Keratinocyte (primary cell): Measurements from ENCODE around the gene SELENOS. TPM values are rescaled to one million over a fixed set of nuclear protein-coding genes. Genes with fewer than 3 reads are reported as not detected.

Source experiments
- DNase-seq: peaks from one replicate; pipeline ENCODE4 v3.0.0-alpha.2; 2011; ENCODE audit warnings: low read depth, missing footprints, low spot score
- FAIRE-seq: peaks from 2 replicates; lab custom pipeline; 2011; peaks lifted over from hg19 to GRCh38; lab: Jason Lieb, UNC
- H2AFZ ChIP-seq: 2 replicates; pipeline ENCODE4 v1.6.0; 2012; ENCODE audit warnings: low read length, control low read depth, inconsistent platforms; ENCODE audit not compliant: control insufficient read depth
- H3K27ac ChIP-seq: 2 replicates; pipeline ENCODE4 v1.5.1; 2011; ENCODE audit warnings: low read length; ENCODE audit not compliant: control insufficient read depth, insufficient read depth
- H3K27me3 ChIP-seq: 3 replicates; pipeline ENCODE4 v1.6.0; 2011; ENCODE audit warnings: low read length; ENCODE audit not compliant: control insufficient read depth, insufficient read depth; ENCODE audit errors: extremely low read depth
- H3K36me3 ChIP-seq, 2 experiments: 2 replicates in 1 of 2; 3 replicates in 1 of 2; pipeline ENCODE4 v1.5.1; 2011; ENCODE audit warnings: low read length in 2 of 2, mild to moderate bottlenecking in 1 of 2; ENCODE audit not compliant: control insufficient read depth in 2 of 2, insufficient read depth in 2 of 2; ENCODE audit errors: extremely low read depth in 1 of 2
- H3K4me1 ChIP-seq: 3 replicates; pipeline ENCODE4 v1.5.1; 2011; ENCODE audit warnings: low read length; ENCODE audit not compliant: control insufficient read depth, insufficient read depth; ENCODE audit errors: extremely low read depth
- H3K4me2 ChIP-seq: 3 replicates; pipeline ENCODE4 v1.6.0; 2011; ENCODE audit warnings: low read depth, low read length; ENCODE audit not compliant: control insufficient read depth, insufficient read depth; ENCODE audit errors: extremely low read depth
- H3K4me3 ChIP-seq, 3 experiments: fragments of 200-600 bp in 1 of 3; sonication (generic) in 1 of 3; 2 replicates in 2 of 3; 3 replicates in 1 of 3; pipeline ENCODE4 v1.5.1; 2011 to 2016; ENCODE audit warnings: low read length in 3 of 3, mild to moderate bottlenecking in 3 of 3, control low read depth in 2 of 3, inconsistent platforms in 1 of 3, low read depth in 1 of 3, mixed read lengths in 1 of 3, mixed run types in 1 of 3, moderate library complexity in 1 of 3; ENCODE audit not compliant: control insufficient read depth in 2 of 3, insufficient read depth in 2 of 3; ENCODE audit errors: extremely low read depth in 1 of 3
- H3K79me2 ChIP-seq: 2 replicates; pipeline ENCODE4 v1.6.0; 2012; ENCODE audit warnings: low read length; ENCODE audit not compliant: control insufficient read depth, insufficient read depth
- H3K9ac ChIP-seq: 3 replicates; pipeline ENCODE4 v1.6.0; 2011; ENCODE audit warnings: low read length; ENCODE audit not compliant: control insufficient read depth, insufficient read depth; ENCODE audit errors: extremely low read depth
- H3K9me1 ChIP-seq: 3 replicates; pipeline ENCODE4 v1.6.0; 2011; ENCODE audit warnings: low read length; ENCODE audit not compliant: control insufficient read depth, insufficient read depth; ENCODE audit errors: extremely low read depth
- H3K9me3 ChIP-seq: 2 replicates; pipeline ENCODE4 v1.5.1; 2012; ENCODE audit warnings: low read depth, low read length; ENCODE audit not compliant: control insufficient read depth
- H4K20me1 ChIP-seq: 3 replicates; pipeline ENCODE4 v1.6.0; 2011; ENCODE audit warnings: low read length; ENCODE audit not compliant: control insufficient read depth, insufficient read depth; ENCODE audit errors: extremely low read depth
- EZH2 ChIP-seq: IDR thresholded peaks from one replicate; pipeline ENCODE4 v1.6.1; 2012; ENCODE audit warnings: inconsistent platforms, mild to moderate bottlenecking, low read length, moderate library complexity
- dilution Hi-C: fragments of 300-500 bp; cut with MboI; formaldehyde crosslinking; loops from one replicate; pipeline ENCODE4 v1.7.0; 2020; ENCODE audit warnings: low sequenced_read_pairs; ENCODE audit not compliant: extremely low pct_ligation_motif_present
- polyA plus RNA-seq, 5 experiments: library from polyadenylated mRNA; depleted of rRNA in 3 of 5; stranded (reverse) in 3 of 5; stranded (forward) in 1 of 5; unstranded in 1 of 5; fragments of >200 nt; gene quantifications; 1 replicate in 1 of 5; 2 replicates in 3 of 5; 3 replicates in 1 of 5; pipeline versions ENCODE4 v1.2.1 to v1.2.3, GENCODE V29; 2011 to 2012; ENCODE audit warnings: missing spikeins in 2 of 5, low read depth in 1 of 5, low replicate concordance in 1 of 5
- TF ChIP-seq, protein P1 (sequence below), 3 experiments: IDR thresholded peaks in 1 of 3; conservative IDR thresholded peaks in 1 of 3; optimal IDR thresholded peaks in 1 of 3; 2 replicates in 2 of 3; 3 replicates in 1 of 3; pipeline versions ENCODE3 to v1.5.1; 2011; ENCODE audit warnings: low read length in 3 of 3, mild to moderate bottlenecking in 3 of 3, moderate library complexity in 2 of 3, control low read depth in 1 of 3, inconsistent platforms in 1 of 3; ENCODE audit not compliant: insufficient read depth in 2 of 3; ENCODE audit errors: extremely low read depth in 1 of 3

The SELENOS gene
- polyA plus RNA-seq, 1 donor (not counting 4 experiments of a cell fraction or from before 2014, with no cell fraction given): 82.2 TPM

DNA sequence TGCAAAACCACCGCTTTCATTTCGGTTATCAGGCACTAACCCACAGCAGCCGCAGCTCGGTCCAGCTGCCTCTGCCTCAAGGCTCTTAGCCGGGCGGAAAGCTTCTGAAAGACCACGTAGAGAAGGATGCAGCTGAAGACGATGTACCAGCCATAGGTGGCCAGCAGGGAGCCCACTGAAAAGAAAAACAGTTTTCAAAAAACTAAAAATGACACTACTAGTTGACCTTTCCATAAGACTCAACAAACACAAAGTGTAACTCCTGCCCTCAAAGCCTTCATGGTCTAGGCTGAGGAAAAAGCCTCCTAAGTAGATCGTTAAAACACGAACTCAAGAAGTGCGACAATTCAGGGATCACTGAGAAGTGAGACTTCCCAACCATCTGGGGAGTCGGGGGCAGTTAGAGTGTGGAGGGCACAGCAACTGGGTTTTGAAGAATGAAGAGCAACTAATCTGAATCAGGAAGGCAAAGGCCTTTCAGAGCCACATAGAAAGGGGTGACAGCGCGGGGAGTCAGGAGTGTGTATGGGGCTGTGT, 716 bp downstream of the SELENOS start:
- no peak for DNase-seq
- no peak for FAIRE-seq
- H3K4me3 ChIP-seq: peak overlapping the region; percentile 67 to 88 (median 85)
- H3K4me1 ChIP-seq: peaks cover 5% of the 10 kb centered on the region
- H2AFZ ChIP-seq: peak overlapping the region; percentile 32
- peak overlapping the region; percentile 93 for H3K9ac ChIP-seq
- dilution Hi-C loops: no loop called here
- H3K9me1 ChIP-seq: no peaks in the 10 kb centered on the region
- H3K79me2 ChIP-seq: peaks cover 31% of the 10 kb centered on the region
- peaks cover 4% of the 10 kb centered on the region for H4K20me1 ChIP-seq
- H3K4me2 ChIP-seq: peak overlapping the region; percentile 72
- H3K9me3 ChIP-seq: no peaks in the 10 kb centered on the region
- H3K36me3 ChIP-seq: peaks cover 29 to 33% of the 10 kb centered on the region in 2 experiments
- TF ChIP-seq, protein P1, sequence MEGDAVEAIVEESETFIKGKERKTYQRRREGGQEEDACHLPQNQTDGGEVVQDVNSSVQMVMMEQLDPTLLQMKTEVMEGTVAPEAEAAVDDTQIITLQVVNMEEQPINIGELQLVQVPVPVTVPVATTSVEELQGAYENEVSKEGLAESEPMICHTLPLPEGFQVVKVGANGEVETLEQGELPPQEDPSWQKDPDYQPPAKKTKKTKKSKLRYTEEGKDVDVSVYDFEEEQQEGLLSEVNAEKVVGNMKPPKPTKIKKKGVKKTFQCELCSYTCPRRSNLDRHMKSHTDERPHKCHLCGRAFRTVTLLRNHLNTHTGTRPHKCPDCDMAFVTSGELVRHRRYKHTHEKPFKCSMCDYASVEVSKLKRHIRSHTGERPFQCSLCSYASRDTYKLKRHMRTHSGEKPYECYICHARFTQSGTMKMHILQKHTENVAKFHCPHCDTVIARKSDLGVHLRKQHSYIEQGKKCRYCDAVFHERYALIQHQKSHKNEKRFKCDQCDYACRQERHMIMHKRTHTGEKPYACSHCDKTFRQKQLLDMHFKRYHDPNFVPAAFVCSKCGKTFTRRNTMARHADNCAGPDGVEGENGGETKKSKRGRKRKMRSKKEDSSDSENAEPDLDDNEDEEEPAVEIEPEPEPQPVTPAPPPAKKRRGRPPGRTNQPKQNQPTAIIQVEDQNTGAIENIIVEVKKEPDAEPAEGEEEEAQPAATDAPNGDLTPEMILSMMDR (optimal IDR thresholded peaks at IDR 0.05 in 1 of 3, IDR thresholded peaks at IDR 0.05 in 1 of 3, conservative IDR thresholded peaks at IDR 0.05 in 1 of 3; ENCODE audit: extremely low read depth in 1 of 3, insufficient read depth in 2 of 3, low read length in 3 of 3): peak in 2 of 3 experiments; percentile 29 to 39
- no peak for TF ChIP-seq EZH2
- peak overlapping the region; percentile 80 for H3K27ac ChIP-seq
- H3K27me3 ChIP-seq: no peaks in the 10 kb centered on the region

DNA sequence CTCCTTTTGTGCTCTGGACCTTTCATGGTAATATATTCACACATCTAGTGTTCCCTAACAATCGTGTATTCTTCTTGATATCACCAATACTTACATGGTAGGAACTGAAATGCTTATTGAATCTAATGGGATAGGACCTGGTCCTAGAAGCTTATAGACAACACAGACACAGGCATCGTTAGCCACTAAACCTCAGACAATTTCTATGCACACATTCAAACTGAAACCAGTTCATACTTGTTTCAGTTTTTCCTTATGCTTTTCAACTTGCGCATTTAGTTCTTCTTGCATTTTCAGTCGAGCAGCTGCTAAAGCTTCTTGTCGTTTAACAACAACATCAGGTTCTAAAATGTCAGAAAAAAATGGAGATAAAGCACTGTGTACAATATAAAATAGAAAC, 2.3 kb downstream of the SELENOS start:
- Histone ChIP-seq H3K27me3 (no peaks in the 10 kb centered on the region), H3K4me2 (no peak overlapping the region), H3K79me2 (peaks cover 31% of the 10 kb centered on the region), H2AFZ (no peak overlapping the region), H4K20me1 (peaks cover 4% of the 10 kb centered on the region), H3K9me1 (no peaks in the 10 kb centered on the region), H3K4me3 (no peak overlapping the region), H3K4me1 (peaks cover 5% of the 10 kb centered on the region), H3K9me3 (no peaks in the 10 kb centered on the region), H3K9ac (no peak overlapping the region), H3K36me3 (peaks cover 29 to 45% of the 10 kb centered on the region in 2 experiments), H3K27ac (no peak overlapping the region)
- FAIRE-seq (no peak), DNase-seq (no peak)
- dilution Hi-C loops: no loop called here
- no peak for TF ChIP-seq EZH2
- TF ChIP-seq, protein P1 (optimal IDR thresholded peaks at IDR 0.05 in 1 of 3, IDR thresholded peaks at IDR 0.05 in 1 of 3, conservative IDR thresholded peaks at IDR 0.05 in 1 of 3; ENCODE audit: extremely low read depth in 1 of 3, insufficient read depth in 2 of 3, low read length in 3 of 3): no peak
